Astrocyte of the cerebellum (primary cell): ENCODE data around the gene SIRT7.

Experiments used
- DNase-seq: peaks from one replicate; pipeline ENCODE4 v3.0.0-alpha.2; 2011; ENCODE audit warnings: low read depth
- H3K4me3 ChIP-seq: 2 replicates; pipeline ENCODE4 v1.5.1; 2011; ENCODE audit warnings: mild to moderate bottlenecking, low read depth, low read length, moderate library complexity
- CTCF ChIP-seq: IDR thresholded peaks from 2 replicates; pipeline ENCODE4 v1.5.1; 2012; ENCODE audit warnings: low read length, low read depth, moderate library complexity, mild to moderate bottlenecking; ENCODE audit errors: missing control alignments
- in situ Hi-C: cut with HindIII; loops from 2 replicates; pipeline ENCODE4 v1.10.0; 2017; ENCODE audit warnings: low sequenced_read_pairs

The SIRT7 gene

GRCh38 chr17:81930142-81931125 is 12.5 kb upstream of the SIRT7 start:
- TF ChIP-seq CTCF: no peak
- in situ Hi-C loops: no loop called here
- no peak for DNase-seq
- H3K4me3 ChIP-seq: no peak overlapping the region

GRCh38 chr17:81929253-81930141 is 11.5 kb upstream of the SIRT7 start:
- DNase-seq: no peak
- TF ChIP-seq CTCF: no peak
- H3K4me3 ChIP-seq: peak overlapping the region; percentile 79
- in situ Hi-C loops: no loop called here

- no peak for DNase-seq
- H3K4me3 ChIP-seq: peak overlapping the region; percentile 79
- in situ Hi-C loops: no loop called here
- TF ChIP-seq CTCF: no peak
Observed at GRCh38 chr17:81928544-81929252, 10.7 kb upstream of the SIRT7 start.

GRCh38 chr17:81927653-81928543 is 9.9 kb upstream of the SIRT7 start, which contains the start of gene MAFG:
MAFG (minus strand) TSS chr17:81927735; CDS start chr17:81923185, 4,550 bp downstream.
- in situ Hi-C loops: no loop called here
- TF ChIP-seq CTCF: peak; percentile 30
- peak; percentile 82 for DNase-seq
- H3K4me3 ChIP-seq: peak within 1 kb of the TSS; percentile 79

- H3K4me3 ChIP-seq: peak overlapping the region; percentile 79
- DNase-seq: no peak
- no peak for TF ChIP-seq CTCF
- in situ Hi-C loops: no loop called here
Observed at GRCh38 chr17:81927152-81927652, 9.2 kb upstream of the SIRT7 start.
